ENCODE measurements around the gene SLC39A10. TPM values are rescaled to one million over a fixed set of nuclear protein-coding genes. Genes with fewer than 3 reads are reported as not detected.

Gene SLC39A10
- total and polyA plus RNA-seq, 2 experiments from 2014 or later = 38.0 to 57.0 TPM

- no peak for TF ChIP-seq CTCF (IDR thresholded peaks at IDR 0.05; ENCODE audit: low read depth, low read length)
- peak in 1 of 2 donors; percentile 60 for DNase-seq (ENCODE audit: low read depth in 1 of 2, low spot score in 1 of 2)
- Histone ChIP-seq H3K27me3 (no peaks in the 10 kb centered on the region), H3K4me1 (ENCODE audit: low read depth) (peaks cover 17% of the 10 kb centered on the region), H3K4me3 (no peak overlapping the region), H3K36me3 (no peaks in the 10 kb centered on the region), H3K27ac (peak overlapping the region; percentile 90), H3K9me3 (ENCODE audit: low read depth) (no peaks in the 10 kb centered on the region)
These were observed 43.1 kb upstream of the SLC39A10 start for GRCh38 chr2:195613922-195614321.

- H3K9me3 ChIP-seq (ENCODE audit: low read depth) = no peaks in the 10 kb centered on the region
- TF ChIP-seq CTCF (IDR thresholded peaks at IDR 0.05; ENCODE audit: low read depth, low read length) = no peak
- H3K27me3 ChIP-seq = no peaks in the 10 kb centered on the region
- no peak overlapping the region for H3K27ac ChIP-seq
- DNase-seq (ENCODE audit: low read depth in 1 of 2, low spot score in 1 of 2) = no peak
- H3K36me3 ChIP-seq = no peaks in the 10 kb centered on the region
- no peaks in the 10 kb centered on the region for H3K4me1 ChIP-seq (ENCODE audit: low read depth)
- no peak overlapping the region for H3K4me3 ChIP-seq
These were observed 37.4 kb upstream of the SLC39A10 start for GRCh38 chr2:195619590-195619989.

- no peak for DNase-seq (ENCODE audit: low read depth in 1 of 2, low spot score in 1 of 2)
- Histone ChIP-seq H3K27me3 (no peaks in the 10 kb centered on the region), H3K9me3 (ENCODE audit: low read depth) (no peaks in the 10 kb centered on the region), H3K27ac (no peak overlapping the region), H3K4me1 (ENCODE audit: low read depth) (no peaks in the 10 kb centered on the region), H3K4me3 (no peak overlapping the region), H3K36me3 (no peaks in the 10 kb centered on the region)
- TF ChIP-seq CTCF (IDR thresholded peaks at IDR 0.05; ENCODE audit: low read depth, low read length) = no peak
These were observed 36.5 kb upstream of the SLC39A10 start for GRCh38 chr2:195620501-195620900.

GRCh38 chr2:195622966-195623365 is 34.1 kb upstream of the SLC39A10 start:
- no peak overlapping the region for H3K27ac ChIP-seq
- no peak for TF ChIP-seq CTCF (IDR thresholded peaks at IDR 0.05; ENCODE audit: low read depth, low read length)
- H3K9me3 ChIP-seq (ENCODE audit: low read depth) = no peaks in the 10 kb centered on the region
- no peaks in the 10 kb centered on the region for H3K36me3 ChIP-seq
- H3K27me3 ChIP-seq = no peaks in the 10 kb centered on the region
- no peak overlapping the region for H3K4me3 ChIP-seq
- H3K4me1 ChIP-seq (ENCODE audit: low read depth) = no peaks in the 10 kb centered on the region
- no peak for DNase-seq (ENCODE audit: low read depth in 1 of 2, low spot score in 1 of 2)

GRCh38 chr2:195626507-195626906 is 30.5 kb upstream of the SLC39A10 start:
- no peak overlapping the region for H3K4me3 ChIP-seq
- no peaks in the 10 kb centered on the region for H3K27me3 ChIP-seq
- no peaks in the 10 kb centered on the region for H3K36me3 ChIP-seq

More at GRCh38 chr2:195626507-195626906, 30.5 kb upstream of the SLC39A10 start:
- no peak overlapping the region for H3K27ac ChIP-seq
- no peaks in the 10 kb centered on the region for H3K9me3 ChIP-seq (ENCODE audit: low read depth)
- H3K4me1 ChIP-seq (ENCODE audit: low read depth) = no peaks in the 10 kb centered on the region
- no peak for DNase-seq (ENCODE audit: low read depth in 1 of 2, low spot score in 1 of 2)
- TF ChIP-seq CTCF (IDR thresholded peaks at IDR 0.05; ENCODE audit: low read depth, low read length) = no peak

Measured in cardiac muscle cell (in vitro differentiated cells and primary cell).